RCC 7860 (cell line): ENCODE results near the gene LRRC58.
"Not testable (repeated sequence)": the region's sequence is repeated elsewhere in the genome, so short reads cannot be mapped to it uniquely, and the experiment has no call there.

Experiments used
- DNase-seq: peaks from one replicate; pipeline ENCODE4 v3.0.0-alpha.2; 2015; ENCODE audit warnings: low spot score
- FAIRE-seq: peaks from 2 replicates; lab custom pipeline; 2012; peaks lifted over from hg19 to GRCh38; lab: Jason Lieb, UNC

Gene LRRC58

DNA sequence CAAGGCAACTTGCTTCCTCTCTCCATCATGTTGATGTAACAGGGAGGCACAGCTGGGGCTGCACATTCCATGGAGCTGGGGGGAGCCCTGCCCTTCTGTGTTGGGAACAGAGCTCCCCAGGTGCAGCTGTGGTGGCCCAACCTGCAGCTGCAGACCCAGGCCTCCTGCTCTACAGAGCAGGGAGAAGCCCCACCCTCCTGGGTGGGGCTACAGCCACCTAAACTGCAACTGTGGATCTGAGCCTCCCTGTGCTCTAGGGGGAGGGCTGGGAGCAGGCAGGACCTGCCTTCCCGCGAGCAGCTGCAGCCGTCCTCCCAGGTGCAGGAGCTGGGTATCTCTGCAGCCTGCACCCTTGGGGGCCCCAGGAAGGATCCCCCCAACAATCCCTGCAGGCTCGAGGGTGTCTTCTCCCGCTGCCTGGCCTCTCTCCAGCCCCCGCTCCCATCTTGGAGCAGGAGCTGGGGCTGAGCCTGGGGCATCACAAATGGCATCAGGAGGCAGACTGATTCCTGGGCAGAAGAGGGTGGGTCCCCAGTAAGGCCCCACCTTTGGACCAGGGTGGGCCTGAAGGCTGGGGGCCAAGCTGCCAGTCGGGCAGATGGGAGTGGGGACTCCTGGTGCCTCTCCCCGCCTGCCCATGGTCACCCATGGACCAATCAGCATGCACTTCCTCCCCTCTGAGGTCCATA, 7.4 kb downstream of the LRRC58 start:
- FAIRE-seq (no peak), DNase-seq (no peak)

- FAIRE-seq (no peak), DNase-seq (no peak)
Measured at GRCh38 chr3:120339362-120339761, 9.8 kb downstream of the LRRC58 start.

DNA sequence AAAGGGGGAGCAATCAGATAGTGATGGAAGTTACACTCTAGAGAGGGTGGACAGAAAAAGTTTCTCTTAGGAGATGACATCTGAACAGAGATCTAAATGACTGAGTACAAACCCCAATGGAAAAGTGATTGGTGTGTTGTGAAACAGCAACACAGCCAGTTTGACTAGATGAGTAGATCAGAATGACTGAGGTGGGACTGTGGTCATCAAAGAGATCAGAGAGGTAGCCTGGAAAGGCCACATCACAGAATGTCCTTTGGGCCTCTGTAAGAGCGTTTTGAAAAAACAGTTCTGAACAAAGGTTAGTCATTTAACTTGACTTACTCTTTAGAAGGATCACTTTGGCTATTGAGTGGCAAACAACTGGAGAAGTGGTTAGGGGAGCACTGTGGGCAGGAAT, 10.6 kb downstream of the LRRC58 start:
- no peak for DNase-seq

GRCh38 chr3:120332646-120333045, 16.5 kb downstream of the LRRC58 start:
- DNase-seq (no peak), FAIRE-seq (no peak)

More for the DNA sequence above, 10.6 kb downstream of the LRRC58 start:
- no peak for FAIRE-seq

DNA sequence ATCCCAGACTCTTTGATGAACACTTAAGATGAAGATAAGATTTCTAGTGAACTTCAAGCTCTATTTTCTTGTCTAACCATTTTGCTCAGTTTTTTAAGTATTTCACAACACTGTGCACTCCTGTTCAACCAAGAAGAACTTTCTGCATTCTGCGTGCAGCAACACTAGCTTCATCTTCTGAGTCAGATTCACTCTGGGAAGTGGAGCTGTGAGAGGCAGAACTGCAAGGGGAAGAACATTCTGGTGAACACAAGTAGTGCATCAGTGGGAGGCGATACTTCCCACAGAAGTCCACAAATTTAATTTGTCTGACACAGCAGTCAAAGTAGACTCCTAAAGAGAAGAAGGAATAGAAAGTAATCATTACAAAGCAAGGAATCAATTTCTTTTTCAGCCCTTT, 18.1 kb downstream of the LRRC58 start:
- FAIRE-seq (no peak), DNase-seq (no peak)

GRCh38 chr3:120326784-120327183, 22.4 kb downstream of the LRRC58 start:
- FAIRE-seq (no peak), DNase-seq (no peak)

DNA sequence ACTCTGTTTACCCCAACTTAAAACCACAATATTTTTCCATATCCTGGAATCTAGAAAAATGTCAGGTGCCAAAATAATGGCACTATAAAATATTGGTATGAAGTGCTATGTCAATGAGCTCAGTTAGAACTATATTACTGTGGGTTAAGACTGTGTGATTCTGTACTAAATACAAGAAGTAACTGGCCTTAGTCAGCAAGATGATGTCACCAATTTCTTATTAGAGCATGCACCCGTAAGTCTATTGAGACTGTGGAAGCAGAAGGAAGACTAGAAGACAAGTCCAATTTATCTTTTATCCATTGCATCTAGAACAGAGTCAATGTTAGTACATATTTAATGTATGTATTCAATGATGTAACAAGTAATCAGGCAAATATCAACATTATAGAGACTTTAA, 25.0 kb downstream of the LRRC58 start:
- peak; percentile 43 for FAIRE-seq
- DNase-seq: no peak

DNA sequence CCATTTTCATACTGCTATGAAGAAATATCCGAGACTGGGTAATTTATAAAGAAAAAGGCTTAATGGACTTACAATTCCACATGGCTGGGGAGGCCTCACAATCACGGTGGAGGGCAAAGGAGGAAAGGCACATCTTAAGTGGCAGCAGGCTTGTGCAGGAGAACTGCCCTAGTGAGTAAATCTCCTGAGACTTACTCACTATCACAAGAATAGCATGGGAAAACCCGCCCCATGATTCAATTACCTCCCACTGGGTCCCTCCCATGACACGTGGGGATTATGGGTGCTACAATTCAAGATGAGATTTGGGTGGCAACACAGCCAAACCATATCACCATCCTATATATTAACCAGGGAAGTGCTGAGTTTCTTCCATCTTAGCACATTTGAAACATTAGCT, 25.4 kb downstream of the LRRC58 start:
- not testable (repeated sequence) for DNase-seq, FAIRE-seq

GRCh38 chr3:120311863-120312794, 37.0 kb downstream of the LRRC58 start:
- FAIRE-seq: no peak

DNA sequence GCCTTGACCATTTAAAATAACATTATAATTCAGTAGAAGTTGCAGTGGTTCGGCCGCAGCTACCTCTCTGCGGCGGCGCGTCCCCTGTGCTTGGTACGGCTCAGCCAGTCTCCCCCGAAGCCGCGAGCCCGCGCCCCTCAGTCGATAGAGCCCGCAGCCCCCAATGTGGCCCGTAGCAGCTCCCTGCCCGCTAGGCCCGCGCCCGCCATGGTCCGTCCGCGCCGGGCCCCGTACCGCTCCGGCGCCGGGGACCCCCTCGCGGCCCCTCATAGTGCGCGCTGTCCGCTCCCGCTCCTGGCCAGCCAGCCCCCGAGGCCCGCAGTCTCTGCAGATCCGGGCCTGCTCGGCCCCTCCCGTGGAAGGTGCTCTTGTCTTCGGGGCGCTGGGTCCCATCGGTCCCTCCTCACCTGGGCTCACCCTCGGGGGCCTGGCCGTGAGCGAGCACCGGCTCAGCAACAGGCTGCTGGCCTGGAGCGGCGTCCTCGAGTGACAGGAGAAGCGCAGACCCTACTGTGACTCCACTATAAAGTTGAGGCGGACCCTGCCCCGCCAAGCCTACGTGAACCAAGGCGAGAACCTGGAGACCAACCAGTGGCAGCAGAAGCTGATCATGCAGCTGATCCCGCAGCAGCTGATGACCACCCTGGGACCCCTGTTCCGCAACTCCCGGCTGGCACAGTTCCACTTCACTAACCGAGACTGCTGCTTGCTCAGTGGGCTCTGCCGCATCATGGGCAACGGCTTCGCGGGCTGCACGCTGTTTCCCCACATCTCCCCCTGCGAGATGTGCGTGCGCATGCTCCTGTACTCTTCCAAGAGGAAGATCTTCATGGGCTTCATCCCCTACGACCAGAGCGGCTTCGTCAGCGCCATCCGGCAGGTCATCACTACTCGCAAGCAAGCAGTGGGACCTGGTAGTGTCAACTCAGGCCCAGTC, 42.4 kb downstream of the LRRC58 start:
- DNase-seq (no peak), FAIRE-seq (no peak)

More at GRCh38 chr3:120311863-120312794, 37.0 kb downstream of the LRRC58 start:
- DNase-seq: no peak

DNA sequence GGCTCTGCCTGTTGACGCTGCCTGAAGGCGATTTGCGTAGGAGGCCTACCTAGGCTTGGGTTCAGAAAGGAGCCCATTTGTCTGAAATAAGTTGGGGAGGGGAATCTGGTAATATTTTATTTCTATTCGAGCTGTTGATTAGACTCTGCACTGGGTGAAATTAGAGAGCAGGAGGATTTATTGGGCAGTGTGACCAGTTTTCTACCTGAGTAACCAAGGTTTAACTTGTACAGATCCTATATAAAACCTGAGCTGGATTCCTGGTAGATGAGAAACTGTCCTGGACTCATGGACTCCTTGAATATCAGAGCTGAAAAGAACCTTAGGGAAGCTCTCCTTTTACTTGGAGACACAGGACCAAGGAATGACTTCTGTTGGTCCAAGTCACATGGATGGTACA, 44.5 kb downstream of the LRRC58 start:
- no peak for FAIRE-seq
- DNase-seq: no peak

DNA sequence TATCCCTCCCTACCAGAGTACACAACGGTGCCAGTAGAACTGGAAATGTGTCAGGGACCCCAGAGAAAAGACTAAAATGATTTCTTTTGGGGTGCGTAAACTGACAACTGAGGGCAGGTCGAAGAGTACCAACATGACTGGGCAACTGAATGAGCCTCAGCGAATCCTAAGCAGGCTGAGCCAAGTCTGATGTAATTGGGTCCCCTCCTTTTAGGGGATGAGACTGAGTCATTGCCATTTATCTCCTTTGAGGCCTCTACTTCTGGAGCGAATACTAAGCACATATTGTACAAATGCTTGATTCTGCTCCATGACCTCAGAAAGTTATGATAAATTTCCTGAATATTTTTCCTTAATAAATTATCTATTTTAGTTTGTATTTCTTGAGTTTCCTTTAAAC, 46.8 kb downstream of the LRRC58 start:
- FAIRE-seq: no peak
- DNase-seq: no peak

GRCh38 chr3:120300971-120301370, 48.2 kb downstream of the LRRC58 start:
- no peak for FAIRE-seq
- DNase-seq: no peak

DNA sequence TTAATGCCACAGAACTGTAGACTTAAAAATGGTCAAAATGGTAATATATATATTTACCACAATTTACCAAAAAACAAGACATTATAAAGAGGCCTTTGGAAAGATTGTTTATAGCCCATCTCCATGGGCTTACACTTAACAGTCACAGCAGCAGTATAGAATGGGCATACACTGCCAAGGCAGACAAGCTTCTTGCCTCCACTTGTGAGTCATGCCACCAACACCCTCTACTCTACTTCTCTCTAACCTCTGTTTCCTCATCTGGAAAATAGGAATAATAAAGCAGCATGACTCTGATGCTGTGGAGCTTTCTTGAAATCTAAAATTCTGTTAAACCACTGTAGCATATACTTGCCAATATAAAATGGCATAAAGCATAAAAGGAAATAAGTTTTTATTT, 49.8 kb downstream of the LRRC58 start:
- no peak for DNase-seq
- FAIRE-seq: no peak

GRCh38 chr3:120298996-120299395, 50.2 kb downstream of the LRRC58 start:
- DNase-seq: no peak
- FAIRE-seq: no peak

GRCh38 chr3:120291552-120291951, 57.6 kb downstream of the LRRC58 start:
- not testable (repeated sequence) for DNase-seq, FAIRE-seq

DNA sequence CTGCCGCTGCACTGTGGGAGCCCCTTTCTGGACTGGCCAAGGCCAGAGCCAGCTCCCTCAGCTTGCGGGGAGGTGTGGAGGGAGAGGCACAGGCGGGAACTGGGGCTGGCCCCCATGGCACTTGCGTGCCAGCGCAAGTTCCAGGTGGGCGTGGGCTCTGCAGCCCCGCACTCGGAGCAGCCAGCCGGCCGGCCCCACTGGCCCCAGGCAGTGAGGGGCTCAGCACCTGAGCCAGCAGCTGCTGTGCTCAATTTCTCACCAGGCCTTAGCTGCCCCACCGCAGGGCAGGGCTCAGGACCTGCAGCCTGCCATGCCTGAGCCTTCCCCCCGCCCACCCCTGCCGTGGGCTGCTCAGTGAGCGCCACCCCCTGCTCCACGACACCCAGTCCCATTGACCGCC, 59.5 kb downstream of the LRRC58 start:
- DNase-seq (no peak), FAIRE-seq (no peak)

GRCh38 chr3:120286465-120286864, 62.7 kb downstream of the LRRC58 start:
- FAIRE-seq (no peak), DNase-seq (no peak)

- FAIRE-seq (no peak), DNase-seq (no peak)
Measured at GRCh38 chr3:120285508-120285841, 63.7 kb downstream of the LRRC58 start.

DNA sequence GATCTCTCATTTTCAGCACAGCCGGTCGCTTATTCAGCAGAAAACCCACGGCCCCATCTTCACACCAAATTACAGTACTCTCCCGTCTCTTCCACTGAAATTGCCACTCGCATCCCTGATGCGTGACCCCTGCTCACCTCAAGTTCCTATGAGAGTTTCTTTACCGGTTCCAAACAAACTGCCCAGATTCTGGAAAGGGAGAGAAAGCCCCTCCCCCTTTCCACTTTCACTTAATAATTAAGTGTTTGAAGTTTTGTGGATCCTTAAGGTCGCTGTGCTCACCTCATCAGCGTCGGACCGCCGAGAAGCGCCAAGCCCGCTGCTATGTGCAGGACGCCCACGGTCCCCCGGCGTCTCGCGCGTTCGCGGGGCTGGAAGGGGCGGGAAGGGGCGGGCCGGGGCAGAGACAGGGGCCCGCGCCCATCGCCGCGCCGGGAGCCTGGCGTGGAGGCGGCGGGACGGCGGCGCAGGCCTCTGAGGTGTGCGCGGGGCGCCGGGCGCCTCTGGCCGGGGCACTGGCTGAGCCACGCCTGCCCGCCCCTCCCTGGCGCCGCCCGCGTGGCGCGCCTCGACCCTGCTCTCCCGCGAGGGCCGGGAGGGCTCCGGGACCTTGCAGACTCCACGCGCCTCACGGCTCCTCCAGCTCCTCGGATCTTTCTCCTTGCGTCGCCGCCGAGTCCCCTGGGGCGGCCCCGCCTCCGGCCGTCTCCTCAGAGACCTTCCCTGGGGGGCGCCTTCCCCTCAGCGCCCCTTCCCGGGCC, 64.2 kb downstream of the LRRC58 start, which contains the start of gene GPR156:
Gene GPR156, minus strand, starts transcription at position 476 of the 761 bp plus-strand sequence. CDS start 41,124 bp downstream, outside the sequence.
- DNase-seq (no peak), FAIRE-seq (no peak)
